ENCODE measurements around the gene HGS.

The HGS gene

DNA sequence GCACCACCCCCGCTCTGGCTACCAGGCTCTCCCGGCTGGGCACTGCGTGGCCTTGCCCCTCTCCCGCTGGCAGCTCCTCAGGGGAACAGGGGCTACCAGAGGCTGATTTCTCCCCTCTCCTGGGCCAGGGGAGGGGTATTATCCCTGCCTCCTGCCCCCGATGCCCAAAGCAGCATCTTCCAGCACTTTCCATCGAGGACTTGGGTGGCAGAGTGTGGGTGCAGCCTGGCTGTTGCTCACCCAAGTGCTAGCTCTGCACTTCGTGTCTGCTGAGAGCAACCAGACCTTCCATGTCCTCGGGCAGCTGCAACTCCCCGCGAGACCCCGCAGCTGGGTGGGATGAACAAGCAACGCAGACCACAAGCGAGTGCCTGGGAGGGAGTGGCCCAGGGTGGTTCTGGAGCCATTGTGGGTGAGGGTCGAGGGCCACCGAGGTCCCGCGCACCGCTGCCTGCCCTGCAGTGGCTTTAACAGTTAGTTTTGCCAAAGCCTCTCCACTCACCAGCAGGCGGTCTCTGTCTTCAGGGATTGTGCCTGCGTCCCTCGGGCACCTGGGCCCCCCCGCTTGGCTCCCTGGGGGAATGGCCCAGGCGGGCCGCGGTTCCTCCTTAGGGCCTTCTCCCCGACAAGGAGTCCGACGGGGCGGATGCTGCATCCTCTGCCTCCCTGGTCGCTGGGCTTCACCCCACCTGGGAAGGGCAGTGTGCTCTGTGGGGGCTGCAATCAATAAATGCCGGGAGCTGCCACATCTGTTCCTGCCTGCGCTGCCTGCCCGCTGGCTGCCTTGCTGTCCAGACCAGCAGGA lies 36.7 kb downstream of the HGS start:
- H3K36me3 Mint-ChIP-seq = peaks cover 3 to 14% of the 10 kb centered on the region in 2 donors
- H3K27ac Mint-ChIP-seq = no peak overlapping the region
- DNase-seq = no peak
- peaks cover 12 to 13% of the 10 kb centered on the region in 2 donors for H3K27me3 Mint-ChIP-seq
- no peaks in the 10 kb centered on the region for H3K9me3 Mint-ChIP-seq
- ATAC-seq (replicated peaks) = no peak
- H3K4me3 Mint-ChIP-seq = no peak overlapping the region
- no peaks in the 10 kb centered on the region for H3K4me1 Mint-ChIP-seq

DNA sequence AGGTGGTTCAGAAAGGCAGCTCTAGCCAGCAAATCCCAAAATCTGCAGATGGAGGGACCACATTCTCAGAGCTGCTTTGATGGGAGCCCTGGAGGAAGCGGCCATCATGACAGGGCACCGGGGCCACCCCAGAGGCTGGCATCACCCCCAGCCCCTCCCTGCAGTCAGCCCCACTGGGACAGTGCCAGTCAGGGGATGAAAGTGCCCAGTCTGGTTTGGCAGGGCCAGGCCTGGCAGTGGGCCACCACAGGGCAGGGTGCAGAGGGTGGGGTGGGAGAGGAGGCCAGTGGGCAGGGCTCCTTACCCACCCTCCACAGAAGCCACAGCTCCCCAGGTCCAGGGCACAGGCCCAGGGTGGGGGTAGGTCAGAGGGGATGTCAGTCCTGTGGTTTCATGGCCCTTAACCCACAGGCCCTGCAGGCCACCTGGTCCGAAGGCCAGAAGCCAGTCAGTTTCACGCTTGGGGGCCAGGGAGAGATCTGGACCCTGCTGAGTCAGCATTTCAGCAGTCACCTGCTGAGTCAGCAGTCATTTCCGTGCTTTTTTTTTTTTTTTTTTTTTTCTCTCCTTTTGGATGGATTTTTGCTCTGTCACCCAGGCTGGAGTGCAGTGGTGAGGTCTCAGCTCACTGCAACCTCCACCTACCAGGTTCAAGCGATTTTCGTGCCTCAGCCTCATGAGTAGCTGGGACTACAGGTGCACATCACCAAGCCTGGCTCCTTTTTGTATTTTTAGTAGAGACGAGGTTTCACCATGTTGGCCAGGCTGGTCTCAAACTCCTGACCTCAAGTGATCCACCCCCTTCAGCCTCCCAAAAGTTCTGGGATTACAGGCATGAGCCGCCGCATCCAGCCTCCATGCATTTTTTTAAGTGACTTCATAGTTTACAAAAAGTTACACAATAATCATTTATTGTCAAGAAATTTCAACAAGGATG lies 38.6 kb downstream of the HGS start:
- Mint-ChIP-seq H3K27me3 (peaks cover 18 to 21% of the 10 kb centered on the region in 2 donors), H3K36me3 (peaks cover 3 to 14% of the 10 kb centered on the region in 2 donors), H3K4me3 (no peak overlapping the region), H3K27ac (no peak overlapping the region), H3K9me3 (no peaks in the 10 kb centered on the region), H3K4me1 (no peaks in the 10 kb centered on the region)
- no peak for ATAC-seq (replicated peaks)
- DNase-seq = no peak

DNA sequence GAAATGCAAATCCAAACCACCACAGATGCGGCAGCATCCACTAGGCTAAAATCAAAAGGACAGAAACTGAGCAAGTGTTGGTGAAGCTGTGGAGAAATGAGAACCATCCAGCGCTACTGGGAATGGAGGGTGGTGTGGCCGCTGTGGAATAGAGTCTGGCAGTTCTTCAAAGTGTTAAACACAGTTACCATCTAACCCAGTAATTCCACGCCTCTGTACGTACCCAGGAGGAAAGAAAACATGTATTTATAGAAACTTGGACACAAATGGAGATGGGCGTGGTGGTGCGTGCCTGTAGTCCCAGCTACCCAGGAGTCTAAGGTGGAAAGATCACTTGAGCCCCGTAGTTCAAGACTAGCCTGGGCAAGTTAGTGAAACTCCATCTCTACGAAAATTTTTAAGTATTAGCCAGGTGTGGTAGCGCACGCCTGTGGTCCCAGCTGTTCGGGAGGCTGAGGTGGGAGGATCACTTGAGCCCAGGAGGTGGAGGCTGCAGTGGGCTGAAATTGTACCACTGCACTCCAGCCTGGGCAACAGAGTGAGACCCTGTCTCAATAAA lies 39.9 kb downstream of the HGS start:
- Mint-ChIP-seq H3K4me3 (no peak overlapping the region), H3K4me1 (no peaks in the 10 kb centered on the region), H3K27me3 (peaks cover 18 to 21% of the 10 kb centered on the region in 2 donors), H3K9me3 (no peaks in the 10 kb centered on the region), H3K27ac (no peak overlapping the region), H3K36me3 (peaks cover 3 to 10% of the 10 kb centered on the region in 2 donors)
- DNase-seq (no peak), ATAC-seq (replicated peaks) (no peak)

DNA sequence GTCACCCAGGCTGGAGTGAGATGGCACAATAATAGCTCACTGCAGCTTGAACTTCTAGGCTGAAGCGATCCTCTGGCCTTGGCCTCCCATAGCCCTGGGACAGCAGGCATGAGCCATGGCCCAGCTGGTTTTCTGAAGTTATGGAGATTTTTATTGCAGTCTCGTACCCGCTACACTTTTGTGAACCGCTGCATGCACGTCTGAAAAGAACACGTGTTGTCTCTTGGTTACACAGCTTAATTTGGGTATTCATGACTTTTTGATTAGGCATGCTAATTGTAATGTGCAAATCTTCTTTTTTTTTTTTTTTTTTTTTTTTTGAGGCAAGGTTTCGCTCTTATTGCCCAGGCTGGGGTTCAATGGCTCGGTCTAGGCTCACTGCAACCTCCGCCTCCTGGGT lies 41.6 kb downstream of the HGS start:
- no peak overlapping the region for H3K4me3 Mint-ChIP-seq
- no peaks in the 10 kb centered on the region for H3K4me1 Mint-ChIP-seq
- H3K27ac Mint-ChIP-seq = no peak overlapping the region
- H3K9me3 Mint-ChIP-seq = no peaks in the 10 kb centered on the region
- H3K36me3 Mint-ChIP-seq = no peaks in the 10 kb centered on the region
- DNase-seq (no peak), ATAC-seq (replicated peaks) (no peak)
- peaks cover 21 to 23% of the 10 kb centered on the region in 2 donors for H3K27me3 Mint-ChIP-seq

DNA sequence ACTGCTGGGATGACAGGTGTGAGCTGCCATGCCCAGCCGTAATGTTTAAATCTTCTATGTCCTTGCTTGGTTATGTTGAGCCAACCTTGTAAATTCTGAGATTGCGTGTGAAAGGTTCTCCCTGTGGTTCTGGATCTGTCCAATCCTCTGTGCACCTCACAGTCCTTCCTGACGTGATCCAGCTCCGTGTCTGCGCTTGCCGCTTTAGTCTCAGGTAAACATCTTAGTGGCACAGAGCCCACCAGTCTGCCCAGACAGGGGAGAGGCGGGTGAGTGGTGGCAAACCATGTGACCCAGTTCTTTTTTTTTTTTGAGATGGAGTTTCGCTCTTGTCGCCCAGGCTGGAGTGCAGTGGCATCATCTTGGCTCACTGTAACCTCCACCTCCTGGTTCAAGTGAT lies 42.2 kb downstream of the HGS start:
- H3K4me3 Mint-ChIP-seq = no peak overlapping the region
- H3K9me3 Mint-ChIP-seq = no peaks in the 10 kb centered on the region
- H3K36me3 Mint-ChIP-seq = no peaks in the 10 kb centered on the region
- peaks cover 23% of the 10 kb centered on the region in 2 donors for H3K27me3 Mint-ChIP-seq
- H3K27ac Mint-ChIP-seq = no peak overlapping the region
- DNase-seq (no peak), ATAC-seq (replicated peaks) (no peak)
- no peaks in the 10 kb centered on the region for H3K4me1 Mint-ChIP-seq

DNA sequence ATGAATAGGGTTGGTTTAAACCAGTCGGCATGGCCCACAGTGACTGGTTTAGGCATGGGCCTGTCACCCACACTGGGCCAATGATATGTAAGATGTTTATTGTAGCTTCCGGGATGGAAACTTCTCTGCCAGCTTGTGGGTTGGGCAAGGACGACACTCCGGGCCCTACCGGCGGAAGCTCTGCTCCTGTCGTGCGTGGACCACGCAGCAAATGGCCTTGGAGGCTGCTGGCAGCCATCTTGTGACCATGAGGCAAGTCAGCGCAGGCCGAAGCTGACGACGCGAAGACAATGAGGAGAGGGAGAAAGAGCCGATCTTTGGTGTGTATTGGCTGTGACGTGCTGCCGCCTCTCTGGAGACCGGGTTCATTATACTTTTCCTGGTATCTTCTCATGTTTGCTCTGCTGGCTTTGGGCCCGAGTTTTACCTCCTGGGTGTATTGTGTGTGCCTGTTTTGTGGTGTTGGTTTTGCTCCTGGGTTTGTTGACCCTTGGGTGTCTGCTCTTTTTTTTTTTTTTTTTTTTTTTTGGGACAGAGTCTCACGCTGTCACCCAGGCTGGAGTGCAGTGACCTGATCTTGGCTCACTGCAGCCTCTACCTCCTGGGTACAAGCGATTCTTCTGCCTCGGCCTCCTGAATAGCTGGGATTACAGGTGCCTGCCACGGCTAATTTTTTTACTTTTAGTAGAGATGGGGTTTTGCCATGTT lies 43.7 kb downstream of the HGS start:
- peaks cover 32 to 34% of the 10 kb centered on the region in 2 donors for H3K27me3 Mint-ChIP-seq
- H3K4me3 Mint-ChIP-seq = no peak overlapping the region
- H3K9me3 Mint-ChIP-seq = no peaks in the 10 kb centered on the region
- no peak overlapping the region for H3K27ac Mint-ChIP-seq
- DNase-seq (no peak), ATAC-seq (replicated peaks) (no peak)
- H3K4me1 Mint-ChIP-seq = no peaks in the 10 kb centered on the region
- H3K36me3 Mint-ChIP-seq = peaks cover 0 to under 1% of the 10 kb centered on the region in 2 donors

DNA sequence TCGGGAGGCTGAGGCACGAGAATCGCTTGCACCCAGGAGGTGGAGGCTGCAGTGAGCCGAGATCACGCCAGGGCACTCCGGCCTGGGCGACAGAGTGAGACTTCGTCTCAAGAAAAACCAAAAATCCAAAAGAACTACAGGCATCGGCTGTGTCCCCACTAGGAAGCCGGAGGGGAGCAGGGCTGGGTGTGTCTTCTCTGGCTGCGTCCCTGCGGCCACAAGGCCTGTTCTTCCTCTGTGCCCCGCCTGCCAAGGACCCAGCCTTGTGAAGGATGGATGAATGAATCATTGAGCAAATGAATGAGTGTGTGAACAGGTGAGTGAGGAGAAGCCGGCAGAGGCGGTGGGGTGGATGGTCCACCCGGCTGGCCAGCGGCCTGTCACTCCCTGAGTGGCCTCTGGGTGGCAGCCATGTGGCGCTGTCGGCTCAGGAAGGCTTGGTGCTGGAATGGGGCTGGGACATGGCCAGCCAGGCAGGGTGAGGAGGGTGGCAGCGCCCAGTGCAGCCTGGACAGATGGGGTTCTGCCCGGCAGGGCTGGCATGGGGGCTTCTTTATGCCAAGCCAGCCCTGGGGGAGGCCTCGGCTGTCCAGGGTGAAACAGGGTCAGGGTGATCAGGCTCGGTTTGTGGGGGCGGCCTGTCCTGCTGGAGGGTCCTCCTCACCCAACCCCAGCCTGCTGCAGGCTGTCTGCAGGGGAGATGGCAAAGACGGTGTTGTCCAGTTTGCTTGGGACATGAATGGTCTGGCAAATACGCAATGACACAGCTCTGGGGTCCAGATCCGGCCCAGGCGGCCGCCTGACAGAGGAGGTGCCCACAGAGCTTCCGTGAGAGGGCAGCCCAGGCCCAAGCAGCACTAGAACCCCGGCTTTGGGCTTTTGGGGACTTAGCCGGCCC lies 49.9 kb downstream of the HGS start:
- peak overlapping the region; percentile 51 for H3K27ac Mint-ChIP-seq
- H3K36me3 Mint-ChIP-seq = peaks cover 0 to 2% of the 10 kb centered on the region in 2 donors
- peaks cover 22 to 32% of the 10 kb centered on the region in 2 donors for H3K4me1 Mint-ChIP-seq
- peak; percentile 64 for DNase-seq
- ATAC-seq (replicated peaks) = peak; percentile 64 to 71
- no peak overlapping the region for H3K4me3 Mint-ChIP-seq
- H3K27me3 Mint-ChIP-seq = peaks cover 25 to 36% of the 10 kb centered on the region in 2 donors
- H3K9me3 Mint-ChIP-seq = no peaks in the 10 kb centered on the region

DNA sequence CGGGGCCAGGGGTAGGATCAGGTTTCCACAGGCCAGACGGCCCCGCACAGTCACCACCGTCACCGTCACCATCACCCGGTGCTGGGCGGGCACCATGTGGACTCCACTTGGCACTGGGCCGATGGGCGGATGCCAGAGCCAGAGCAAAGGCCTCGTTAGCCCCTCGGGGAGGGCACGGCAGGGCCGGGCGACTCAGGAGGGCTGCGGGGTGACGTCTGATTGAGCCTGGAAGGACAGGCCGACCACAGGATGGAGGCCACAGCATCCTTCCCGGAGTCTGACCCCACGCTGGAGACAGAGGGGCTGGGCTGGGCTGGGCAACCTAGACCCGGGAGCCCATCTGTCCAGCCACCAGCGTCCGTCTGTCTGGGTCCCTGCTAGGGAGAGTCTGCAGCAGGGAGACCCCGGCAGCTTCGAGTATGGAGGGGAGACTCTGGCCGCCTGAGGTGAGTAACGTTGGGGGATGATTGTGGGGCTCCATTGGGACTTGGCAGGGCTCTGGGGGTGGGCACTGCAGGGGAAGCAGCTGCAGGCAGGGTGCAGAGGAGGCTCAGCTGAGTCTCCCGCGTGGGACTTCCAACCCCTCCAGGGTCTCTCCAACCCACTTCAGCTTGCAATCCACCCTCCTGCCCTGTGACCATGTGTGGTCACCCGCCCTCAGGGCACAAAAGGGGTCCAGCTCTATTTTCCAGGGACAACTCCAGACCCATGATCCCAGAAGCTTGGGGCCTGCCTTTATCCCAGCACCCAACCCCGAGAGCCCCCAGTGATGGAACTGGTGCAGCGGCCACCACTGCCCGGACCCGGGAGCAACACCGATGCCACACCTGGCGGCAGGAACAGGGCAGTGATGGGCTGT lies 50.8 kb downstream of the HGS start:
- DNase-seq (no peak), ATAC-seq (replicated peaks) (no peak)
- Mint-ChIP-seq H3K36me3 (peaks cover 0 to 2% of the 10 kb centered on the region in 2 donors), H3K9me3 (no peaks in the 10 kb centered on the region), H3K4me1 (peaks cover 22 to 32% of the 10 kb centered on the region in 2 donors), H3K27ac (no peak overlapping the region), H3K4me3 (no peak overlapping the region), H3K27me3 (peaks cover 25 to 44% of the 10 kb centered on the region in 2 donors)

DNA sequence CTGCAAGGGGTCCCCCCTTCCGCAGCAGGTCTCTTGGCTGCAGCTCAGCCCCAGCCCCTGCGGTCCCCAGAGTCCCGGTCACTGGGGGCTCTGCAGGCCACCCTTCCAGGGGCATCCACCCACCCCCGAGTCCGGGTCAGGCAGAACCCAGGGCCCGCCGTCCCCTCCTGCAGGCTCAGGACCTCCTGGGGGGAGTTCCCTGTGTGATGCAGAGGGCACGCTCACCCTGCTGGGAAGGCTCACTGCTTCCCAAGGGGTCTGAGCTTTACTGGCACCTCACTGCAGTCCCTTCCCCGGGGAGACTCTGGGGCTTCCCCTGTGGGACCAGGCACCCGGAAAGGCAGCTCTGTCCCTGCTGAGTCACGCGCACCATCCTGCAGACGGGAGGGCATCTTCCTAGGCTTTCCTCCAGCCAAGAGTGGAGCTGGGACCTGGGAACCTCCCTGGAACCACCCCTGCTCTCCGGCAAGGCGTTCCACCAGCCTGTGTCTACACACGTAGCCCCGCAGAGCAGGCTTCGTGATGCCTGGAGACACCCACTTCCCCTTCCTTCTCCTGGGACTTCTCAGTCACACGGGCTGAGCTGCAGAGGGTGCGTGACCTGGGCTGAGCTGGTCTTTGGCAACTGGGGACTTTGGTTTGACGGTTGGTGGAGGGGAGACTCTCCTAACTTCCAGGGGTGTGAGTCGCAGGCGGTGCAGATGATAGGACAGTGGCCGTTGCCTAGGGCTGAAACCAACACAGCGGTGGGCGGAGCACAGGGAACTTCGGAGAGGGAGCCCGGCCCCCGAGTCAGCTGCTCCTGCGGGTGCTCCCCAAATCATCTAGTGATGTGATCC lies 51.7 kb downstream of the HGS start:
- peaks cover 0 to 2% of the 10 kb centered on the region in 2 donors for H3K36me3 Mint-ChIP-seq
- ATAC-seq (replicated peaks) (peak; percentile 92 to 93), DNase-seq (peak; percentile 76)
- H3K9me3 Mint-ChIP-seq = no peaks in the 10 kb centered on the region
- H3K27me3 Mint-ChIP-seq = peaks cover 25 to 39% of the 10 kb centered on the region in 2 donors
- H3K4me1 Mint-ChIP-seq = peaks cover 22 to 32% of the 10 kb centered on the region in 2 donors
- peak overlapping the region; percentile 59 for H3K27ac Mint-ChIP-seq
- peak overlapping the region; percentile 73 for H3K4me3 Mint-ChIP-seq

DNA sequence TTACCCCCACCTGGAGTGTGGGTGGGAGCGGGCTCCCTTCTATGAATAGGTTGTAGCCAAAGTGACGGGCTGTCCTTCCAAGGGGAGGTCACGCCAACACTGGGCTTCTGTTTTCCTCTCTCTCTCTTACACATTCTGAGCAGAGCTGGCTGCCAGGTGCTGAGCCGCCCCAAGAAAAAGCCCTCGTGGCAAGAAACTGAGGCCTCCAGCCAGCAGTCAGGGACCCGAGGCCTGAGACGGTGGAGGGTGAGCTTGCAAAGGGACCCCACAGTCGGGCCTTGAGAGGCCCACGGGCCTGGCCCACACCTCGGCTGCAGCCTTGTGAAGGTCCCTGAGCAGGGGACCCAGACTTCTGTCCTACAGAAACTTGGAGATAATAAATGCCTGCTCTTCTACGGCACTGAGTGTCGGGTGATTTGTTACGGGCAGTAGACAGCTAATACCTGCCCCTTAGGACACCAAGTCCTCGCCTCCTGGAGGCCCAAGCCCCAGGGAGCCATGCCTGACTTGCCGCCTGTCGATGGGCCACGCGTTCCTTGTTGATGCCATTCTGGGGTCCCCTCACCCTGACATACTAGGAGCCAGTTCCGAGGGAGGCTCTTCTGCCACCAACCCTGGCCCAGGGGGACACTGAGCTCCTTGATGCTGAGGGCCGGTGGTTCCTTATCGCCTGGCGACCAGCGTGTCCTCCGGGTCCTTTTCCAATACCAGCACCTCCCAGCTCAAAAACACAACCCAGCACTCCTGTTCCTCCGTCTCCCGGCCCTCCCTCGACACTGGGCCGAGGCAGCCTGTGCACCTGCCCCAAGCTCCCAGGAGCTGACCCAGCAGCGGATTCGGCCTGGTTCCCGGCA lies 54.4 kb downstream of the HGS start:
- ATAC-seq (replicated peaks) = no peak
- Mint-ChIP-seq H3K27me3 (peaks cover 20 to 38% of the 10 kb centered on the region in 2 donors), H3K4me3 (no peak overlapping the region), H3K4me1 (peaks cover 24 to 36% of the 10 kb centered on the region in 2 donors), H3K9me3 (no peaks in the 10 kb centered on the region), H3K27ac (no peak overlapping the region), H3K36me3 (no peaks in the 10 kb centered on the region)
- no peak for DNase-seq

DNA sequence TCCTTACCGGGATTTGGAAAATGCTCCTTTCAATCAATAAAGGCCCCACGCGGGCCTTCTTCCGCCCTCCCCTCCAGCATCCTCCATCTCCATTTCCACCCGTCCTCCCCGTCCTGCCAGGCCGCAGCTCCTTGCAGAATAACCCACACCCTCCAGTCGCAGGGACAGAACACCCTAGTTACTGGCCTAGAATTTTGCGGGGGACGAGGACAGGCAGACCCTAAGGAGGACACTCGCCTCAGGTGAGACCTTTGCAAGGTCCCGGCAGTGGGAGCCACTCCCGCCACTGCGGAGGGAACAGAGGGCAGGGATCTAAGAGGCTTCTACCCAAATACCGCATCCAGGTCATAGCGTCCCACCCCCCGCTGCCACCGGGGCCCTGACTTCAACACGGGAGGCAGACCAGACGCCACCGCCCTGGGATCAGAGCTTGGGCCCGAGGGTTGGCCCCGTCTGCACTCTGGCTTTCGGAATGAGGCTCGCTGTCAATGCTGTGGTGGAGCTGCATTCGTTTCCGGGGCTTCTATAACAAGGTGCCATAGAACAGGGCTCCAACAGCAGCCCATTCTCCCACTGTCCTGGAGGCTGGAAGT lies 55.1 kb downstream of the HGS start:
- Mint-ChIP-seq H3K4me3 (no peak overlapping the region), H3K27ac (no peak overlapping the region), H3K4me1 (peaks cover 19 to 31% of the 10 kb centered on the region in 2 donors), H3K9me3 (no peaks in the 10 kb centered on the region), H3K27me3 (peaks cover 13 to 31% of the 10 kb centered on the region in 2 donors), H3K36me3 (no peaks in the 10 kb centered on the region)
- DNase-seq (no peak), ATAC-seq (replicated peaks) (no peak)
